Ovary (tissue), 3 donors: Measurements from ENCODE around the gene TP53BP2.

Experiments
- CTCF ChIP-seq, 3 donors: fragments of 450-650 bp in 2 of 3; fragments of 200-600 bp in 1 of 3; IDR thresholded peaks; one replicate each; pipeline versions ENCODE4 v1.5.1 to v1.8.0; 2016 to 2022; ENCODE audit warnings: antibody characterized with exemption in 3 of 3, mild to moderate bottlenecking in 1 of 3
- EP300 ChIP-seq: sonication (generic); formaldehyde crosslinking; IDR thresholded peaks from one replicate; pipeline ENCODE4 v1.6.1; 2017; ENCODE audit warnings: antibody characterized with exemption
- POLR2A ChIP-seq: fragments of 450-650 bp; IDR thresholded peaks from one replicate; pipeline ENCODE4 v1.6.1; 2017; ENCODE audit warnings: antibody characterized with exemption, mild to moderate bottlenecking, moderate library complexity
- donor health status: DM: no; HTN: no; CAD: no.

DNA sequence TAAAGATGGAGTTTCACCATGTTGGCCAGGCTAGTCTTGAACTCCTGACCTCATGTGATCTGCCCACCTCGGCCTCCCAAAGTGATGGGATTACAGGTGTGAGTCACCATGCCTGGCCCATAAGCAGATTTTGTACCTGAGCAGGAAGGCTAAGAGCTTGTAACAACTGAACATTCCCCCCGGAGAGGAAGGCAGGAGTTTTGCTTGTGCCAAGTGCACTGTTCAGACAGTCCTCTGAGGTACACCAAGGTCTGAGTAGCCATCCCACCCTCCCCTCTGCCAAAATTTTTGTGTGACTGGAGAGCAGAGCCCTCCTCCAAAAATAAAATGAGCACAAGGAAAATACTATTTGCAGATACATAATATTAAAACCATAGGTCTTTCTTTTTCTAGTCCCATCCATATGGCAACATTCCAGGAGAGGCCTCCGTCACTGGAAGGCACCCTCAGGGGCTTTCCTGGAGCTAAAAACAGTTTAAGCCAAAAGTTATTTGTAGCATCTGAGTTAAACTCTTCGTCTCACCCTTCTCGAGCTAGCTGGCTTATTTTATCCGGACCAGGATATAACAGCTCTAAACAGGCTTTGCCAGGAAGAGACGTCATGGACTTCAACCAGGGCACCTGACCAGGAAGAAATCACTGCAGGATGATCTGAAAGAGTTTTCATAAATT lies 106.2 kb downstream of the TP53BP2 start:
- TF ChIP-seq CTCF (IDR thresholded peaks at IDR 0.05) (no peak), EP300 (no peak), POLR2A (no peak)
